Suppressor macrophage treated with lipopolysaccharide for 1 hour (primary cell): ENCODE measurements around the gene USP49.

Experiments used
- DNase-seq, 3 donors: peaks; one replicate each; pipeline ENCODE4 v3.0.0-alpha.2; 2020 to 2022

The USP49 gene

GRCh38 chr6:41927253-41927652 is 32.1 kb upstream of the USP49 start:
- no peak for DNase-seq

- DNase-seq, result no peak
These were observed 27.0 kb upstream of the USP49 start for GRCh38 chr6:41922154-41922553.

GRCh38 chr6:41921712-41921998 is 26.5 kb upstream of the USP49 start:
- DNase-seq, result peak in 1 of 3 donors; percentile 68

- DNase-seq, result peak; percentile 98 to 99 (median 99)
These were observed 25.9 kb upstream of the USP49 start, which contains the start of the genes BYSL and MED20 for GRCh38 chr6:41920921-41921711. TSS of gene BYSL (plus strand) at chr6:41921499. CDS start at chr6:41921563, 64 bp downstream. TSS of gene MED20 (minus strand) at chr6:41921139. CDS start at chr6:41921018, 121 bp downstream.

- DNase-seq, result peak in 1 of 3 donors; percentile 49
These were observed 22.4 kb upstream of the USP49 start for GRCh38 chr6:41917528-41917927.

- DNase-seq, result no peak
These were observed 19.8 kb upstream of the USP49 start for GRCh38 chr6:41914869-41915530.

- no peak for DNase-seq
These were observed 19.2 kb upstream of the USP49 start for GRCh38 chr6:41914343-41914742.

GRCh38 chr6:41909727-41910126 is 14.6 kb upstream of the USP49 start:
- DNase-seq, result no peak

- DNase-seq, result peak; percentile 59 to 71 (median 63)
These were observed 6.8 kb upstream of the USP49 start for GRCh38 chr6:41901882-41902519.

- peak; percentile 3 to 24 (median 19) for DNase-seq
These were observed 5.7 kb upstream of the USP49 start for GRCh38 chr6:41900861-41901260.

- peak in 2 of 3 donors; percentile 27 to 39 for DNase-seq
These were observed 1.1 kb upstream of the USP49 start for GRCh38 chr6:41896281-41896680.

- DNase-seq, result peak in 2 of 3 donors; percentile 19
These were observed 542 bp downstream of the USP49 start for GRCh38 chr6:41894366-41895299.

- no peak for DNase-seq
These were observed 2.1 kb downstream of the USP49 start for GRCh38 chr6:41892921-41893564.

GRCh38 chr6:41887331-41887751 is 7.8 kb downstream of the USP49 start:
- no peak for DNase-seq

- no peak for DNase-seq
These were observed 9.2 kb downstream of the USP49 start for GRCh38 chr6:41885930-41886329.

GRCh38 chr6:41884957-41885356 is 10.2 kb downstream of the USP49 start:
- no peak for DNase-seq

- DNase-seq, result no peak
These were observed 13.7 kb downstream of the USP49 start for GRCh38 chr6:41881506-41881905.

GRCh38 chr6:41878961-41879405 is 16.2 kb downstream of the USP49 start:
- DNase-seq, result no peak

- no peak for DNase-seq
These were observed 16.9 kb downstream of the USP49 start for GRCh38 chr6:41878246-41878645.

GRCh38 chr6:41877051-41877680 is 18.0 kb downstream of the USP49 start:
- DNase-seq, result no peak

- DNase-seq, result no peak
These were observed 20.4 kb downstream of the USP49 start for GRCh38 chr6:41874741-41875140.
